Stimulated activated CD8-positive, alpha-beta memory T cell treated with anti-CD3 and anti-CD28 coated beads, Interleukin-15, amount 100 ng/mL, for 48 hours (primary cell): ENCODE data around the gene NEDD4L.

Source experiments
- DNase-seq, 2 donors: peaks; one replicate each; pipeline ENCODE4 v3.0.0-alpha.2; 2020; ENCODE audit warnings: low read depth in 2 of 2

The NEDD4L gene

GRCh38 chr18:58117786-58118403, 73.9 kb downstream of the NEDD4L start:
- no peak for DNase-seq

- DNase-seq = no peak
Measured at GRCh38 chr18:58118536-58118935, 74.5 kb downstream of the NEDD4L start.

GRCh38 chr18:58119819-58120218, 75.8 kb downstream of the NEDD4L start:
- no peak for DNase-seq

- DNase-seq = no peak
Measured at GRCh38 chr18:58124475-58124874, 80.4 kb downstream of the NEDD4L start.

- DNase-seq = no peak
Measured at GRCh38 chr18:58125183-58125582, 81.2 kb downstream of the NEDD4L start.

GRCh38 chr18:58125756-58126155, 81.7 kb downstream of the NEDD4L start:
- no peak for DNase-seq

GRCh38 chr18:58128381-58129374, 84.7 kb downstream of the NEDD4L start:
- DNase-seq = no peak

- DNase-seq = no peak
Measured at GRCh38 chr18:58132595-58133261, 88.7 kb downstream of the NEDD4L start.

GRCh38 chr18:58135183-58135641, 91.2 kb downstream of the NEDD4L start:
- no peak for DNase-seq

- peak; percentile 21 for DNase-seq
Measured at GRCh38 chr18:58135701-58136331, 91.8 kb downstream of the NEDD4L start.

- DNase-seq = no peak
Measured at GRCh38 chr18:58136879-58137278, 92.9 kb downstream of the NEDD4L start.

GRCh38 chr18:58139459-58140386, 95.7 kb downstream of the NEDD4L start:
- no peak for DNase-seq

- DNase-seq = no peak
Measured at GRCh38 chr18:58140387-58141325, 96.6 kb downstream of the NEDD4L start.

- no peak for DNase-seq
Measured at GRCh38 chr18:58143386-58143785, 99.4 kb downstream of the NEDD4L start.

GRCh38 chr18:58144106-58144505, 100.1 kb downstream of the NEDD4L start:
- DNase-seq = no peak

GRCh38 chr18:58144671-58145285, 100.8 kb downstream of the NEDD4L start:
- no peak for DNase-seq

GRCh38 chr18:58146099-58146498, 102.1 kb downstream of the NEDD4L start:
- no peak for DNase-seq

GRCh38 chr18:58148954-58149471, 105.0 kb downstream of the NEDD4L start:
- no peak for DNase-seq

GRCh38 chr18:58150772-58151171, 106.7 kb downstream of the NEDD4L start:
- DNase-seq = no peak
